HepG2 (cell line): ENCODE results near the gene FAM90A1. TPM values are rescaled to one million over a fixed set of nuclear protein-coding genes. Genes with fewer than 3 reads are reported as not detected.
A peak's percentile ranks its signal among the peaks of the same experiment; 100 is the strongest.
"Not testable (repeated sequence)": the region's sequence is repeated elsewhere in the genome, so short reads cannot be mapped to it uniquely, and the experiment has no call there.

ENCODE experiments used
- ATAC-seq: fragments of 200-7000 bp; cut with Tn5 transposase; 3 replicates; pipeline ENCODE4 v1.9.1; 2020; ENCODE audit warnings: mild to moderate bottlenecking, moderate library complexity
- BruUV-seq: library from RNA; stranded (reverse); fragments of 400-500 nt; replicated peaks from 2 replicates; lab custom pipeline; 2021; lab: Mats Ljungman, UMichigan
- CTCF ChIA-PET: fragments of 300-600 bp; formaldehyde crosslinking; extraction: SDS; loops from one replicate; lab custom pipeline; 2021; ENCODE audit warnings: low total read pairs, inconsistent platforms, low intra/inter-chr PET ratio; lab: Yijun Ruan, JAX
- POLR2A ChIA-PET: fragments of 350-600 bp; sonication (Branson Sonifier 250); formaldehyde crosslinking; loops from one replicate; lab custom pipeline; 2020; ENCODE audit warnings: antibody characterized with exemption, inconsistent platforms; lab: Yijun Ruan, JAX
- DNase-seq: peaks from one replicate; pipeline ENCODE4 v3.0.0-alpha.2; 2015; ENCODE audit warnings: low spot score
- FAIRE-seq: peaks from 3 replicates; lab custom pipeline; 2011; peaks lifted over from hg19 to GRCh38; lab: Jason Lieb, UNC
- H2AFZ ChIP-seq: one replicate; pipeline ENCODE4 v1.6.1; 2011; ENCODE audit warnings: low read length, inconsistent platforms
- H3K27ac ChIP-seq: fragments of 300-600 bp; 3 replicates; pipeline ENCODE4 v1.8.0; 2011; ENCODE audit warnings: mixed run types, mild to moderate bottlenecking, mixed read lengths, low read length, inconsistent platforms; ENCODE audit not compliant: insufficient read depth; ENCODE audit errors: extremely low read length
- H3K27me3 ChIP-seq, 2 experiments: fragments of 200-600 bp in 1 of 2; 2 replicates in 1 of 2; 3 replicates in 1 of 2; pipeline versions ENCODE4 v1.6.0 to v1.8.0; 2011; ENCODE audit warnings: low read length in 2 of 2, mild to moderate bottlenecking in 2 of 2, moderate library complexity in 2 of 2, inconsistent platforms in 1 of 2; ENCODE audit not compliant: insufficient read depth in 2 of 2, control insufficient read depth in 1 of 2
- H3K36me3 ChIP-seq, 2 experiments: fragments of 200-600 bp in 1 of 2; replicated peaks in 1 of 2; 2 replicates in 1 of 2; 3 replicates in 1 of 2; pipeline versions ENCODE4 v1.5.1 to v1.8.0; 2011; ENCODE audit warnings: low read length in 2 of 2, inconsistent platforms in 1 of 2; ENCODE audit not compliant: insufficient read depth in 2 of 2, control insufficient read depth in 1 of 2
- H3K4me1 ChIP-seq: 2 replicates; pipeline ENCODE4 v1.5.1; 2012; ENCODE audit warnings: low read length, inconsistent platforms; ENCODE audit not compliant: insufficient read depth
- H3K4me2 ChIP-seq: 2 replicates; pipeline ENCODE4 v1.6.0; 2011; ENCODE audit warnings: low read depth, low read length, inconsistent platforms
- H3K4me3 ChIP-seq, 3 experiments: fragments of 200-600 bp in 1 of 3; sonication (generic), shearing (Covaris generic) in 1 of 3; replicated peaks in 1 of 3; 2 replicates each; pipeline ENCODE4 v1.5.1; 2011 to 2016; ENCODE audit warnings: low read length in 3 of 3, inconsistent platforms in 2 of 3, low read depth in 2 of 3, mild to moderate bottlenecking in 2 of 3, control low read depth in 1 of 3, mixed read lengths in 1 of 3; ENCODE audit not compliant: insufficient read depth in 1 of 3
- H3K79me2 ChIP-seq: one replicate; pipeline ENCODE4 v1.6.1; 2011; ENCODE audit warnings: low read length, inconsistent platforms; ENCODE audit not compliant: insufficient read depth
- H3K9ac ChIP-seq: 2 replicates; pipeline ENCODE4 v1.6.0; 2011; ENCODE audit warnings: mild to moderate bottlenecking, low read depth, low read length, inconsistent platforms; ENCODE audit not compliant: insufficient read depth
- H3K9me3 ChIP-seq: 2 replicates; pipeline ENCODE4 v1.5.1; 2012; ENCODE audit warnings: mild to moderate bottlenecking, low read length
- H4K20me1 ChIP-seq: 2 replicates; pipeline ENCODE4 v1.6.0; 2011; ENCODE audit warnings: inconsistent platforms, mild to moderate bottlenecking, low read length, moderate library complexity; ENCODE audit not compliant: insufficient read depth
- ESRRA ChIP-seq: sonication (generic); formaldehyde crosslinking; IDR thresholded peaks from 2 replicates; pipeline ENCODE4 v1.5.1; 2020; ENCODE audit warnings: mild to moderate bottlenecking, low read depth, missing genetic modification reagents
- GABPB1 ChIP-seq: IDR thresholded peaks from 2 replicates; pipeline ENCODE4 v1.6.1; 2016; ENCODE audit warnings: mild to moderate bottlenecking, missing genetic modification reagents, moderate library complexity, missing compliant biosample characterization
- HNRNPK ChIP-seq: fragments of 200-400 bp; formaldehyde crosslinking; IDR thresholded peaks from 2 replicates; pipeline ENCODE4 v1.6.1; 2018; ENCODE audit warnings: low read length, low read depth, moderate library complexity, mild to moderate bottlenecking; ENCODE audit not compliant: poor library complexity, severe bottlenecking
- MAZ ChIP-seq, 2 experiments: sonication (generic) in 1 of 2; formaldehyde crosslinking in 1 of 2; IDR thresholded peaks; 2 replicates each; pipeline versions ENCODE4 v1.5.0 to v1.6.1; 2012 to 2020; ENCODE audit warnings: low read depth in 2 of 2, mild to moderate bottlenecking in 2 of 2, borderline replicate concordance in 1 of 2, improper control_type of control experiment in 1 of 2, low read length in 1 of 2, missing genetic modification reagents in 1 of 2, moderate library complexity in 1 of 2
- MEIS2 ChIP-seq: sonication (generic); formaldehyde crosslinking; IDR thresholded peaks from 2 replicates; pipeline ENCODE4 v1.9.0; 2021; ENCODE audit warnings: mild to moderate bottlenecking, missing genetic modification reagents
- POLR2G ChIP-seq: fragments of 200-400 bp; formaldehyde crosslinking; IDR thresholded peaks from 2 replicates; pipeline ENCODE4 v1.6.1; 2018; ENCODE audit warnings: mild to moderate bottlenecking, low read depth, low read length, moderate library complexity
- SAP130 ChIP-seq: IDR thresholded peaks from 2 replicates; pipeline ENCODE4 v1.6.1; 2016; ENCODE audit warnings: low read depth
- SP1 ChIP-seq, 2 experiments: fragments of 450-650 bp in 1 of 2; sonication (generic) in 1 of 2; formaldehyde crosslinking in 1 of 2; IDR thresholded peaks; 2 replicates each; pipeline versions ENCODE4 v1.4.0 to v1.6.1; 2016 to 2020; ENCODE audit warnings: missing genetic modification reagents in 1 of 2
- SP4 ChIP-seq: sonication (generic); formaldehyde crosslinking; IDR thresholded peaks from 2 replicates; pipeline ENCODE4 v1.8.1; 2023; ENCODE audit warnings: mild to moderate bottlenecking, missing genetic modification reagents
- THAP11 ChIP-seq: IDR thresholded peaks from 2 replicates; pipeline ENCODE4 v1.6.1; 2016; ENCODE audit warnings: missing biosample characterization, missing genetic modification reagents
- ZBTB7B ChIP-seq: sonication (generic); formaldehyde crosslinking; IDR thresholded peaks from 2 replicates; pipeline ENCODE4 v1.4.0; 2020; ENCODE audit warnings: missing genetic modification reagents
- ZFX ChIP-seq: sonication (generic); formaldehyde crosslinking; IDR thresholded peaks from 2 replicates; pipeline ENCODE4 v1.4.0; 2020; ENCODE audit warnings: mild to moderate bottlenecking, low read depth, missing genetic modification reagents, moderate library complexity
- ZNF777 ChIP-seq: sonication (generic); formaldehyde crosslinking; IDR thresholded peaks from 2 replicates; pipeline ENCODE4 v1.4.0; 2020; ENCODE audit warnings: missing genetic modification reagents
- WGBS: methylation state at CpG from one replicate; pipeline ENCODE4 v1.1.6; 2017; ENCODE audit warnings: low lambda C conversion rate; 5-methylcytosine and 5-hydroxymethylcytosine counted together
- in situ Hi-C: cut with HindIII; loops from 2 replicates; pipeline ENCODE4 v1.10.0; 2017; ENCODE audit warnings: low pct_unique_long_range_greater_than_20kb; ENCODE audit not compliant: extremely low pct_ligation_motif_present
- intact Hi-C: fragments of 100-400 bp; cut with micrococcal nuclease; formaldehyde crosslinking; loops from one replicate; pipeline ENCODE4 v1.10.0; 2022; ENCODE audit not compliant: unreplicated experiment
- polyA plus RNA-seq, 8 experiments: library from polyadenylated mRNA; depleted of rRNA in 3 of 8; stranded (reverse) in 7 of 8; unstranded in 1 of 8; fragments of >200 nt; fragmentation: Illumina TruSeq in 4 of 8; extraction: Trizol in 4 of 8; gene quantifications; 2 replicates each; pipeline versions ENCODE4 v1.2.1 to v1.2.3, GENCODE V29; 2011 to 2016; ENCODE audit warnings: low read depth in 4 of 8, missing spikeins in 1 of 8, mixed read lengths in 1 of 8; ENCODE audit not compliant: insufficient read depth in 1 of 8
- total RNA-seq, 5 experiments: library from RNA; depleted of rRNA; stranded (reverse); fragments of >200 nt; fragmentation: Illumina TruSeq; extraction: Trizol; gene quantifications; 2 replicates each; pipeline ENCODE4 v1.2.3, GENCODE V29; 2016; ENCODE audit warnings: low read depth in 1 of 5
- TF ChIP-seq, protein P1 (sequence below): sonication (generic); formaldehyde crosslinking; IDR thresholded peaks from 2 replicates; pipeline ENCODE4 v1.4.0; 2020; ENCODE audit warnings: missing genetic modification reagents
- TF ChIP-seq, protein P2 (sequence below): fragments of 450-650 bp; IDR thresholded peaks from 2 replicates; pipeline ENCODE4 v1.6.1; 2016

FAM90A1 gene
- total and polyA plus RNA-seq, 2 of the 13 experiments (the other 11 are each of a cell fraction or from before 2014, with no cell fraction given): not detected

DNA sequence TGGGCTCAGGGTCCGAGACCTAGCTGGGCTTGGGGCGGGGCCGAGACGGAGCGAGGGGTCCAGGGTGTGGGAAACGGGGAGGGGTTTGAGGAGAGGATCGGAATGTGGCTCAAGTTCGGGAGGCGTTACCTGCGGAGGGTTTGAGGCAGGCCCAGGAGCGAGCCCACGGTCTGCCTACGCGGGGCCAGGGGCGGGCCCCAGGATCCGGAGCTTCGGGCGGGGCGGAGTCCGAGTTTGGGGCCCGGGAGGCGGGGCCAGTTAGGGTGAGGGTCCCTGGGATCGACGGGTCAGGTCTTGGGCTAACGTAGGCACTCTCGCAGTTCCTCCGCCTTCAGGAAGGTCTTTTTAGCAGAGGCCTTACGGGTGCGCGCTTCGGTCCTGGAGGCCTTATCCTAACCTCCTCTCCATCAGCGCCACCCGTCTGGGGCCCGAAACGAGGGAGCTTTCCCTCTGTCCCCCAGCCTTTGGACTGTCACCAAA is 16.3 kb upstream of the FAM90A1 start (continued):
- 0 out of 2 replicates have a peak, but pooled peaks have one; percentile 31 for TF ChIP-seq ESRRA
- peak; percentile 32; the same call in 1 of the 2 replicates for TF ChIP-seq MEIS2 (CRISPR knock-in tag)
- peak; percentile 64 for TF ChIP-seq ZNF777 (CRISPR knock-in tag)
- TF ChIP-seq ZBTB7B (CRISPR knock-in tag): 0 out of 2 replicates have a peak, but pooled peaks have one; percentile 13
- TF ChIP-seq ZFX (CRISPR knock-in tag): peak; percentile 46; the same call in 1 of the 2 replicates

DNA sequence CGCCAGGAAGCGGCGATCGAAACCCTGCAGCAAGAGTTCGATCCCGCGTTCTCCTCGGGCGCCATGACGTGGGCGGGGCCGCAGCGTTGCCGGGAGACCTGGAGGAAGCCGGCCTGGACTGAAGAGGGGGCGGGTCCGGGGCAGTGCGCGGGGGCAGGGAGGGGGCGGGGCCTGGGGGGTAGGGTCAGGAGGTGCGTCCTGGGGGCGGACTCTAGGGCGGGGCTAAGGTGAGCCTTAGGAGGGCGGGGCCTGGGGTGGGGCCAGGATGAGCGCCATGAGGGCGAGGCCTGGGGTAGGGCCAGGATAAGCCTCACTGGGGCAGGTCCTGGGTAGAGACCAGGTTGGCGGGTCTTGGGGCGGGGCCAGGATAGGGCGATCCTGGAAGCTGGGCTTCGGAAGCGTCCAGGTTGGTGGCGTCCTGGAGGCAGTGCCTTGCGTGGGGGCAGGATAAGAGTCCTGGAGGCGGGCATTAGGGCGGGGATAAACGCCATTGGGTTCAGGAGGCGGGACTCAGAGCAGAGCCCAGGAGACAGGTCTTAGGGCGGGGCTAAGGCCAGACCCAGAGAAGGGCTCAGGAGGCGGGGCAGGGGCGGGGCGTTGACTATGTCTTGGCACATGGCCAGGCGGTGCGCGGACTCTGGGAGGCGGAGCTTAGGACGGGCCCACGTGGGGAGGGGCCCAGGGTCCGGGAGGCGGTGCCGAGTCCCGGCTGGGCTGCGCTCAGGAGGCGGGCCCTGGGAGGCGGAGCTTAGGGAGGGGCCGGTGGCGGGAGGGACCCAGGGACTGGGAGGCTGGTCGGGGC is 15.7 kb upstream of the FAM90A1 start:
- peak; percentile 100 for ATAC-seq
- Histone ChIP-seq H3K4me2 (peak overlapping the region; percentile 79), H3K27ac (peak overlapping the region; percentile 66), H3K9ac (peak overlapping the region; percentile 69), H3K4me3 (peak overlapping the region; percentile 58 to 79 (median 71); a peak in 5 of 6 replicates)
- POLR2A ChIA-PET; H3K9me3 ChIP-seq; CTCF ChIA-PET; H3K27me3 ChIP-seq; H3K4me1 ChIP-seq; H3K79me2 ChIP-seq; H3K36me3 ChIP-seq; H2AFZ ChIP-seq; BruUV-seq; intact Hi-C loops; H4K20me1 ChIP-seq; TF ChIP-seq SP1 (IDR thresholded peaks at IDR 0.05): not testable (repeated sequence)
- WGBS: 3% methylated on average over 8 of the region's 57 CpGs
- in situ Hi-C loops: loop anchor here (25.0 kb wide), 1 partner anchor 131 kb away; the partner anchor contains the start of gene CLEC4A
- DNase-seq: peak; percentile 93
- FAIRE-seq: peak; percentile 15
- peak; percentile 71 for TF ChIP-seq SP1 (CRISPR knock-in tag; IDR thresholded peaks at IDR 0.05)
- peak; percentile 55 for TF ChIP-seq SAP130 (CRISPR knock-in tag)
- peak; percentile 56; the same call in 1 of the 2 replicates for TF ChIP-seq GABPB1 (CRISPR knock-in tag)
- 0 out of 2 replicates have a peak, but pooled peaks have one; percentile 9 for TF ChIP-seq POLR2G
- TF ChIP-seq HNRNPK: peak; percentile 87
- peak; percentile 81 for TF ChIP-seq MAZ (IDR thresholded peaks at IDR 0.05; ENCODE audit: borderline replicate concordance, low read depth, low read length)
- peak; percentile 59; the same call in 1 of the 2 replicates for TF ChIP-seq MAZ (CRISPR knock-in tag; IDR thresholded peaks at IDR 0.05; ENCODE audit: low read depth)
- TF ChIP-seq, protein P1, sequence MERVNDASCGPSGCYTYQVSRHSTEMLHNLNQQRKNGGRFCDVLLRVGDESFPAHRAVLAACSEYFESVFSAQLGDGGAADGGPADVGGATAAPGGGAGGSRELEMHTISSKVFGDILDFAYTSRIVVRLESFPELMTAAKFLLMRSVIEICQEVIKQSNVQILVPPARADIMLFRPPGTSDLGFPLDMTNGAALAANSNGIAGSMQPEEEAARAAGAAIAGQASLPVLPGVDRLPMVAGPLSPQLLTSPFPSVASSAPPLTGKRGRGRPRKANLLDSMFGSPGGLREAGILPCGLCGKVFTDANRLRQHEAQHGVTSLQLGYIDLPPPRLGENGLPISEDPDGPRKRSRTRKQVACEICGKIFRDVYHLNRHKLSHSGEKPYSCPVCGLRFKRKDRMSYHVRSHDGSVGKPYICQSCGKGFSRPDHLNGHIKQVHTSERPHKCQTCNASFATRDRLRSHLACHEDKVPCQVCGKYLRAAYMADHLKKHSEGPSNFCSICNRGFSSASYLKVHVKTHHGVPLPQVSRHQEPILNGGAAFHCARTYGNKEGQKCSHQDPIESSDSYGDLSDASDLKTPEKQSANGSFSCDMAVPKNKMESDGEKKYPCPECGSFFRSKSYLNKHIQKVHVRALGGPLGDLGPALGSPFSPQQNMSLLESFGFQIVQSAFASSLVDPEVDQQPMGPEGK: peak; percentile 39
- peak; percentile 95 for TF ChIP-seq SP4 (CRISPR knock-in tag)
- 0 out of 2 replicates have a peak, but pooled peaks have one; percentile 9 for TF ChIP-seq THAP11
- TF ChIP-seq, protein P2, sequence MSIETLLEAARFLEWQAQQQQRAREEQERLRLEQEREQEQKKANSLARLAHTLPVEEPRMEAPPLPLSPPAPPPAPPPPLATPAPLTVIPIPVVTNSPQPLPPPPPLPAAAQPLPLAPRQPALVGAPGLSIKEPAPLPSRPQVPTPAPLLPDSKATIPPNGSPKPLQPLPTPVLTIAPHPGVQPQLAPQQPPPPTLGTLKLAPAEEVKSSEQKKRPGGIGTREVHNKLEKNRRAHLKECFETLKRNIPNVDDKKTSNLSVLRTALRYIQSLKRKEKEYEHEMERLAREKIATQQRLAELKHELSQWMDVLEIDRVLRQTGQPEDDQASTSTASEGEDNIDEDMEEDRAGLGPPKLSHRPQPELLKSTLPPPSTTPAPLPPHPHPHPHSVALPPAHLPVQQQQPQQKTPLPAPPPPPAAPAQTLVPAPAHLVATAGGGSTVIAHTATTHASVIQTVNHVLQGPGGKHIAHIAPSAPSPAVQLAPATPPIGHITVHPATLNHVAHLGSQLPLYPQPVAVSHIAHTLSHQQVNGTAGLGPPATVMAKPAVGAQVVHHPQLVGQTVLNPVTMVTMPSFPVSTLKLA: peak; percentile 73
